WTC11 (cell line): Measurements from ENCODE around the gene PTPRG. TPM values are rescaled to one million over a fixed set of nuclear protein-coding genes. Genes with fewer than 3 reads are reported as not detected.

ENCODE experiments used
- ATAC-seq: fragments of 200-7000 bp; cut with Tn5 transposase; 2 replicates; pipeline ENCODE4 v1.10.0; 2021; ENCODE audit warnings: mild to moderate bottlenecking, moderate library complexity
- CTCF ChIA-PET: fragments of 300-600 bp; sonication (Branson Sonifier 250); formaldehyde crosslinking; loops from one replicate; lab custom pipeline; 2021; ENCODE audit warnings: antibody characterized with exemption; lab: Charles Lee
- POLR2A ChIA-PET: fragments of 350-600 bp; sonication (Branson Sonifier 250); formaldehyde crosslinking; loops from one replicate; lab custom pipeline; 2021; ENCODE audit warnings: antibody characterized with exemption; lab: Charles Lee
- DNase-seq: peaks from one replicate; pipeline ENCODE4 v3.0.0; 2021; ENCODE audit warnings: low spot score
- H3K27ac Mint-ChIP-seq: 2 replicates; pipeline ENCODE4 v1.8.0; 2021; ENCODE audit warnings: mixed read lengths
- H3K27me3 Mint-ChIP-seq: 2 replicates; pipeline ENCODE4 v1.8.0; 2021; ENCODE audit warnings: low read depth, mild to moderate bottlenecking, moderate library complexity, mixed read lengths
- H3K36me3 Mint-ChIP-seq: 2 replicates; pipeline ENCODE4 v1.8.0; 2021; ENCODE audit warnings: mixed read lengths
- H3K4me1 Mint-ChIP-seq: 2 replicates; pipeline ENCODE4 v1.8.0; 2022; ENCODE audit warnings: mixed read lengths
- H3K4me3 Mint-ChIP-seq: 2 replicates; pipeline ENCODE4 v1.8.0; 2021; ENCODE audit warnings: mild to moderate bottlenecking, moderate library complexity, mixed read lengths
- H3K9me3 Mint-ChIP-seq: 2 replicates; pipeline ENCODE4 v1.8.0; 2021; ENCODE audit warnings: mixed read lengths
- CBFB ChIP-seq: sonication (generic); formaldehyde crosslinking; IDR thresholded peaks from 2 replicates; pipeline ENCODE4 v1.8.1; 2022; ENCODE audit warnings: mild to moderate bottlenecking, low read depth, missing genetic modification reagents
- IRF1 ChIP-seq: sonication (generic); formaldehyde crosslinking; IDR thresholded peaks from 2 replicates; pipeline ENCODE4 v1.8.0; 2023; ENCODE audit warnings: missing genetic modification reagents
- IRF2 ChIP-seq: sonication (generic); formaldehyde crosslinking; IDR thresholded peaks from 2 replicates; pipeline ENCODE4 v1.8.0; 2022; ENCODE audit warnings: low read depth, missing genetic modification reagents, borderline replicate concordance
- JAZF1 ChIP-seq: fragments of 250-450 bp; sonication (Bioruptor Pico); IDR thresholded peaks from 2 replicates; pipeline ENCODE4 v1.9.0; 2021; ENCODE audit warnings: moderate library complexity, mild to moderate bottlenecking, inconsistent platforms
- KAT7 ChIP-seq: sonication (generic); formaldehyde crosslinking; IDR thresholded peaks from 2 replicates; pipeline ENCODE4 v1.8.1; 2023; ENCODE audit warnings: missing genetic modification reagents, mild to moderate bottlenecking, borderline replicate concordance
- MLX ChIP-seq: sonication (generic); formaldehyde crosslinking; IDR thresholded peaks from 2 replicates; pipeline ENCODE4 v1.8.1; 2023; ENCODE audit warnings: mild to moderate bottlenecking, missing genetic modification reagents, moderate library complexity
- PRRX2 ChIP-seq: fragments of 250-450 bp; sonication (Bioruptor Pico); IDR thresholded peaks from 2 replicates; pipeline ENCODE4 v1.8.0; 2021; ENCODE audit warnings: mild to moderate bottlenecking
- STAT6 ChIP-seq: sonication (generic); formaldehyde crosslinking; conservative IDR thresholded peaks from 2 replicates; pipeline ENCODE4 v1.8.1; 2023; ENCODE audit warnings: mild to moderate bottlenecking, low read depth, missing genetic modification reagents, moderate library complexity
- TCF7 ChIP-seq: sonication (generic); formaldehyde crosslinking; IDR thresholded peaks from 2 replicates; pipeline ENCODE4 v1.8.0; 2022; ENCODE audit warnings: mild to moderate bottlenecking, low read depth, missing genetic modification reagents, moderate library complexity
- TEAD4 ChIP-seq: sonication (generic); formaldehyde crosslinking; IDR thresholded peaks from 2 replicates; pipeline ENCODE4 v1.8.0; 2022; ENCODE audit warnings: mild to moderate bottlenecking, missing genetic modification reagents
- USF2 ChIP-seq: sonication (generic); formaldehyde crosslinking; IDR thresholded peaks from 2 replicates; pipeline ENCODE4 v1.8.1; 2023; ENCODE audit warnings: mild to moderate bottlenecking, missing genetic modification reagents, moderate library complexity
- ZNF219 ChIP-seq: sonication (generic); formaldehyde crosslinking; IDR thresholded peaks from 2 replicates; pipeline ENCODE4 v1.8.0; 2023; ENCODE audit warnings: missing genetic modification reagents, mild to moderate bottlenecking, borderline replicate concordance
- ZNF281 ChIP-seq: sonication (generic); formaldehyde crosslinking; IDR thresholded peaks from 2 replicates; pipeline ENCODE4 v1.8.0; 2023; ENCODE audit warnings: mild to moderate bottlenecking, missing genetic modification reagents
- ZNF532 ChIP-seq: fragments of 250-450 bp; sonication (Bioruptor Pico); IDR thresholded peaks from 2 replicates; pipeline ENCODE4 v1.9.0; 2021; ENCODE audit warnings: mild to moderate bottlenecking, borderline replicate concordance
- total RNA-seq: library from RNA; stranded (reverse); gene quantifications from 3 replicates; pipeline ENCODE4 v1.2.3, GENCODE V29; 2021

The PTPRG gene
- total RNA-seq, 1 experiment from 2014 or later: 106 TPM

- TF ChIP-seq STAT6: no peak
- TF ChIP-seq USF2 (CRISPR knock-in tag): no peak
- no peak for TF ChIP-seq TEAD4 (CRISPR knock-in tag)
- TF ChIP-seq CBFB (CRISPR knock-in tag): no peak
- TF ChIP-seq ZNF281 (CRISPR knock-in tag): no peak
- no peak for TF ChIP-seq PRRX2
- no peak for TF ChIP-seq ZNF532 (CRISPR knock-in tag)
- no peak for TF ChIP-seq KAT7 (CRISPR knock-in tag)
- TF ChIP-seq MLX (CRISPR knock-in tag): no peak
- TF ChIP-seq ZNF219: no peak
Observed at GRCh38 chr3:62332835-62333244, 771.5 kb downstream of the PTPRG start (continued).

GRCh38 chr3:62335196-62335595 lies 773.8 kb downstream of the PTPRG start:
- ChIA-PET CTCF (interaction anchor here (0.8 to 3.7 kb wide), 7 partner anchors 19 to 228 kb away, joined by 3 to 17 read pairs (median 3); no protein-coding TSS in a partner anchor), POLR2A (interaction anchor here (0.6 kb wide), 1 partner anchor 232 kb away, joined by 5 read pairs; no protein-coding TSS in a partner anchor)
- Mint-ChIP-seq H3K9me3 (no peaks in the 10 kb centered on the region), H3K27ac (no peak overlapping the region), H3K4me3 (no peak overlapping the region), H3K27me3 (no peaks in the 10 kb centered on the region), H3K4me1 (peaks cover 29% of the 10 kb centered on the region), H3K36me3 (no peaks in the 10 kb centered on the region)
- ATAC-seq (no peak), DNase-seq (no peak)
- TF ChIP-seq ZNF219 (no peak), IRF1 (CRISPR knock-in tag) (no peak), TCF7 (CRISPR knock-in tag) (no peak), JAZF1 (CRISPR knock-in tag) (no peak), IRF2 (CRISPR knock-in tag) (no peak)
